Heart left ventricle (tissue), 13 donors: ENCODE measurements around the gene TCEAL4.

Experiments used
- POLR2A ChIP-seq, 2 donors: fragments of 450-650 bp; IDR thresholded peaks; one replicate each; pipeline ENCODE4 v1.6.1; 2017; ENCODE audit warnings: antibody characterized with exemption in 2 of 2, mild to moderate bottlenecking in 2 of 2, moderate library complexity in 2 of 2
- TF ChIP-seq, protein P1 (sequence below), 12 donors: fragments of 200-600 bp; sonication (generic) in 4 of 12; IDR thresholded peaks; one replicate each; pipeline versions ENCODE4 v1.5.0 to v1.8.0; 2018 to 2022; ENCODE audit warnings: antibody characterized with exemption in 12 of 12, mild to moderate bottlenecking in 5 of 12
- donor health status: ischemic (EF 13 %, LVEDD 7.1; RV severe dilation, severe dysfunction).
- donor health status: DM: no; HTN: yes; CAD: no.
- donor health status: DM: no; HTN: no; CAD: no.
- donor health status: ischemic (EF 25% LVEDD 6.9; RV normal size, moderate dysfunction).
- donor health status: ischemic (EF 25% LVEDD 5.7; RV mildly dilated, moderate dysfunction).
- donor health status: ischemic (EF 35%, LVEDD 5.7; RV mildly dilated, moderate dysfunction).
- donor health status: nonischemic (EF 11% LVEDD 7.7; RV severe dilation, severe dysfunction).
- donor health status: DM: yes; HTN: yes; CAD: no.
- donor health status: PGD.
- donor health status: ischemic (EF 29% LVEDD 5.4; RV normal size, mild dysfunction).
- donor health status: nonischemic (EF 23%, LVEDD 6.1; RV moderate dilation, normal function).

DNA sequence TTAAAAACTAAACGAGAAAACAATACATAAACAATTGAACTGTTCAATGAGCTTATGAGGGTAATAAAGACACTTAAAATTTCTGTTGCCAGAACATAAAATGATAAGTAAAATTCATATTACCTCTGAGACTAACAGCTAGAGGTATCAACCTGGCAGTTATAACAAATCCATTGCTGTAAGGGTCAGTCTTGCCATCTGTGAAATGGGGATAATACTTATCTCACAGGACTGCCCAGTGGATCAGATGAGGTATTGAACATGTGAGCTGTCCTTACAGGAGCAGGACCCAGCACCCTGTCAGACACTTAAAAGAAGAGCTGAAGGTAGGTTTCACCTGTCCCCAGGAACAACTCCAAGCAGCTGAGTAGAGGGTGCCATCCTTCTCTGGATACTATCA, 25.0 kb downstream of the TCEAL4 start:
- TF ChIP-seq, protein P1, sequence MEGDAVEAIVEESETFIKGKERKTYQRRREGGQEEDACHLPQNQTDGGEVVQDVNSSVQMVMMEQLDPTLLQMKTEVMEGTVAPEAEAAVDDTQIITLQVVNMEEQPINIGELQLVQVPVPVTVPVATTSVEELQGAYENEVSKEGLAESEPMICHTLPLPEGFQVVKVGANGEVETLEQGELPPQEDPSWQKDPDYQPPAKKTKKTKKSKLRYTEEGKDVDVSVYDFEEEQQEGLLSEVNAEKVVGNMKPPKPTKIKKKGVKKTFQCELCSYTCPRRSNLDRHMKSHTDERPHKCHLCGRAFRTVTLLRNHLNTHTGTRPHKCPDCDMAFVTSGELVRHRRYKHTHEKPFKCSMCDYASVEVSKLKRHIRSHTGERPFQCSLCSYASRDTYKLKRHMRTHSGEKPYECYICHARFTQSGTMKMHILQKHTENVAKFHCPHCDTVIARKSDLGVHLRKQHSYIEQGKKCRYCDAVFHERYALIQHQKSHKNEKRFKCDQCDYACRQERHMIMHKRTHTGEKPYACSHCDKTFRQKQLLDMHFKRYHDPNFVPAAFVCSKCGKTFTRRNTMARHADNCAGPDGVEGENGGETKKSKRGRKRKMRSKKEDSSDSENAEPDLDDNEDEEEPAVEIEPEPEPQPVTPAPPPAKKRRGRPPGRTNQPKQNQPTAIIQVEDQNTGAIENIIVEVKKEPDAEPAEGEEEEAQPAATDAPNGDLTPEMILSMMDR (IDR thresholded peaks at IDR 0.05), result no peak
- no peak for TF ChIP-seq POLR2A (IDR thresholded peaks at IDR 0.05)
